Smooth muscle cell (in vitro differentiated cells): ENCODE results near the gene GTPBP6. TPM values are rescaled to one million over a fixed set of nuclear protein-coding genes. Genes with fewer than 3 reads are reported as not detected.

Experiments
- DNase-seq: peaks from one replicate; lab custom pipeline; 2025; ENCODE audit not compliant: unreplicated experiment; lab: John Stamatoyannopoulos, UW
- H2AFZ ChIP-seq: fragments of 200-600 bp; sonication (generic); 2 replicates; pipeline ENCODE4 v1.6.0; 2016; ENCODE audit warnings: antibody characterized with exemption, low read depth, mild to moderate bottlenecking
- H3F3A ChIP-seq: fragments of 200-600 bp; sonication (generic); 2 replicates; pipeline ENCODE4 v1.6.0; 2017; ENCODE audit warnings: antibody characterized with exemption, low read depth
- H3K27ac ChIP-seq: fragments of 200-600 bp; sonication (generic); 2 replicates; pipeline ENCODE4 v1.5.1; 2016; ENCODE audit warnings: low read depth, mild to moderate bottlenecking
- H3K27me3 ChIP-seq: fragments of 200-600 bp; sonication (generic); 2 replicates; pipeline ENCODE4 v1.6.1; 2016; ENCODE audit warnings: low read depth, mild to moderate bottlenecking
- H3K36me3 ChIP-seq: fragments of 200-600 bp; sonication (generic); 2 replicates; pipeline ENCODE4 v1.5.1; 2016; ENCODE audit warnings: low read depth
- H3K4me1 ChIP-seq: fragments of 200-600 bp; sonication (generic); 2 replicates; pipeline ENCODE4 v1.5.1; 2016; ENCODE audit warnings: low read depth
- H3K4me2 ChIP-seq: fragments of 200-600 bp; sonication (generic); 2 replicates; pipeline ENCODE4 v1.6.0; 2016; ENCODE audit warnings: mild to moderate bottlenecking
- H3K4me3 ChIP-seq: fragments of 200-600 bp; sonication (generic); 2 replicates; pipeline ENCODE4 v1.5.1; 2016; ENCODE audit warnings: mild to moderate bottlenecking
- H3K79me2 ChIP-seq: fragments of 200-600 bp; sonication (generic); 2 replicates; pipeline ENCODE4 v1.6.0; 2016; ENCODE audit warnings: low read depth, mild to moderate bottlenecking
- H3K9ac ChIP-seq: fragments of 200-600 bp; sonication (generic); 2 replicates; pipeline ENCODE4 v1.6.0; 2016; ENCODE audit warnings: low read depth
- H3K9me3 ChIP-seq: fragments of 200-600 bp; sonication (generic); replicated peaks from 2 replicates; pipeline ENCODE4 v1.5.1; 2016; ENCODE audit warnings: low read depth
- H4K20me1 ChIP-seq: fragments of 200-600 bp; sonication (generic); 2 replicates; pipeline ENCODE4 v1.6.0; 2016; ENCODE audit warnings: low read depth
- WGBS: methylation state at CpG from one replicate; pipeline ENCODE4 v1.1.7; 2016; ENCODE audit warnings: low lambda C conversion rate; 5-methylcytosine and 5-hydroxymethylcytosine counted together
- polyA plus RNA-seq: library from polyadenylated mRNA; unstranded; fragments of >200 nt; fragmentation: Nextera tagmentation; extraction: Ambion mirVana; gene quantifications from 2 replicates; pipeline ENCODE4 v1.2.1, GENCODE V29; 2016
- total RNA-seq: library from RNA; depleted of rRNA; stranded (reverse); fragments of >200 nt; gene quantifications from 2 replicates; pipeline ENCODE4 v1.2.3, GENCODE V29; 2014
- TF ChIP-seq, protein P1 (sequence below): fragments of 200-600 bp; sonication (generic); IDR thresholded peaks from 2 replicates; pipeline ENCODE4 v1.5.1; 2017; ENCODE audit warnings: borderline replicate concordance, mild to moderate bottlenecking, antibody characterized with exemption; ENCODE audit not compliant: insufficient read depth, poor library complexity, severe bottlenecking

GTPBP6 gene
- total and polyA plus RNA-seq, 2 experiments from 2014 or later = 25.3 to 59.5 TPM

DNA sequence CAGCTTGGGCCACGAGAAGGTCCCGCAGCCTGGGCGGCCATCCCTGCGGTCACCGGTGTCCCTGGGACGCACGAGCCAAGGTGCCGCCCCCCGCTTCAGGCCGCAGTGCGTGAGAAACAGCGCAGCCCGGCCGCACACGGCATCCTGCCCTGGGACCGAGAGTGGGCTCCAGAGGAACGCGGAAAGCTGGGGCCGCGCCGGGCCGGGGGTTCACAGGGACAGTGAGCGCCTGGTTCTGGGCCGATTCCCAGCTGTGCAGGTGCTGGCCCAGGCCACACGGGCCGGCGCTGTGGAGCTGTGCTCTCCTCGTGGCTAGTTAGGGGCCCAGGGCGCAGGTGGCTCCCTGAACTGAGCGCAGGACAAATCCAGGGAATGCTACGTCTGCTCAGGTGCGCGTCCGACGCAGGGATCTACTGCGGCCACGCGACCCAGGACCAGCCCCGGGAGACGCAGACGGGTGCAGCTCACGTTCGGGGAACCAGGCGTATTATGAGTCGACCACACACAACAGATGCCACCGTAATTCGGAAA lies 25.8 kb upstream of the GTPBP6 start:
- Histone ChIP-seq H3K4me3 (no peak overlapping the region), H3K4me2 (no peak overlapping the region), H3F3A (no peaks in the 10 kb centered on the region), H3K9ac (no peak overlapping the region), H4K20me1 (no peaks in the 10 kb centered on the region), H3K79me2 (no peaks in the 10 kb centered on the region), H3K27me3 (no peaks in the 10 kb centered on the region), H3K9me3 (no peaks in the 10 kb centered on the region), H3K36me3 (no peaks in the 10 kb centered on the region), H3K4me1 (no peaks in the 10 kb centered on the region), H3K27ac (no peak overlapping the region), H2AFZ (no peak overlapping the region)
- WGBS = 99% methylated on average over 38 of the region's 47 CpGs
- no peak for DNase-seq
- TF ChIP-seq, protein P1, sequence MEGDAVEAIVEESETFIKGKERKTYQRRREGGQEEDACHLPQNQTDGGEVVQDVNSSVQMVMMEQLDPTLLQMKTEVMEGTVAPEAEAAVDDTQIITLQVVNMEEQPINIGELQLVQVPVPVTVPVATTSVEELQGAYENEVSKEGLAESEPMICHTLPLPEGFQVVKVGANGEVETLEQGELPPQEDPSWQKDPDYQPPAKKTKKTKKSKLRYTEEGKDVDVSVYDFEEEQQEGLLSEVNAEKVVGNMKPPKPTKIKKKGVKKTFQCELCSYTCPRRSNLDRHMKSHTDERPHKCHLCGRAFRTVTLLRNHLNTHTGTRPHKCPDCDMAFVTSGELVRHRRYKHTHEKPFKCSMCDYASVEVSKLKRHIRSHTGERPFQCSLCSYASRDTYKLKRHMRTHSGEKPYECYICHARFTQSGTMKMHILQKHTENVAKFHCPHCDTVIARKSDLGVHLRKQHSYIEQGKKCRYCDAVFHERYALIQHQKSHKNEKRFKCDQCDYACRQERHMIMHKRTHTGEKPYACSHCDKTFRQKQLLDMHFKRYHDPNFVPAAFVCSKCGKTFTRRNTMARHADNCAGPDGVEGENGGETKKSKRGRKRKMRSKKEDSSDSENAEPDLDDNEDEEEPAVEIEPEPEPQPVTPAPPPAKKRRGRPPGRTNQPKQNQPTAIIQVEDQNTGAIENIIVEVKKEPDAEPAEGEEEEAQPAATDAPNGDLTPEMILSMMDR = no peak

DNA sequence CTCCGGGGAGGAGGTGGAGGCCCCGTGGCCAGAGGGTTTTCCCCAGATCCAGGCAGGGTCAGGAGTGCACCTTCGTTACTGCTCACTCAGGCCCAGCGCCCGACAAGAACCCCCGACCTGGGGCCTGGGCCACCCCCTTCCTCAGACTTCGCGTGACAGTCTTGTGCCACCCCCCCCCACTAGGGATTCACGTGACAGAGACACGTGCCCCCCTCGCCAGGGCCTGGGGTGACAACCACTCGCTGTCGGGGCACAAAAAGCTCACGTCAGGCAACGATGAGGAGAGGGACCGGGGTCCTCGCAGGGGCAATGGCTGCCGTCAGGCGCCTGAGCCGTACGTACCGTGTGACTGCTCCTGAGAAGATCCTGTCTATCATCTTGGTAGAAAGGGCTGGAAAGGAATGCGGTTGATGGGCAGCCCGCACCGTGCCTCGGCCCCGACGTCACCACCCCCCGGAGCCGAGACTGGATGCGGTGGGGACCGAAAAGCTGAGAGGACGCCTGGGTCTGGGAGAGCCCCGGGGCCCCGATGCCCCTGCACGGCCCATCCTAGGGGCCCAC lies 23.0 kb upstream of the GTPBP6 start:
- Histone ChIP-seq H3K4me3 (no peak overlapping the region), H2AFZ (no peak overlapping the region), H3K36me3 (no peaks in the 10 kb centered on the region), H3F3A (no peaks in the 10 kb centered on the region), H3K9me3 (no peaks in the 10 kb centered on the region), H4K20me1 (no peaks in the 10 kb centered on the region), H3K27ac (no peak overlapping the region), H3K27me3 (no peaks in the 10 kb centered on the region), H3K79me2 (no peaks in the 10 kb centered on the region), H3K4me2 (no peak overlapping the region), H3K9ac (no peak overlapping the region), H3K4me1 (no peaks in the 10 kb centered on the region)
- TF ChIP-seq, protein P1 = no peak
- no peak for DNase-seq
- WGBS = 96% methylated on average over 22 of the region's 36 CpGs

DNA sequence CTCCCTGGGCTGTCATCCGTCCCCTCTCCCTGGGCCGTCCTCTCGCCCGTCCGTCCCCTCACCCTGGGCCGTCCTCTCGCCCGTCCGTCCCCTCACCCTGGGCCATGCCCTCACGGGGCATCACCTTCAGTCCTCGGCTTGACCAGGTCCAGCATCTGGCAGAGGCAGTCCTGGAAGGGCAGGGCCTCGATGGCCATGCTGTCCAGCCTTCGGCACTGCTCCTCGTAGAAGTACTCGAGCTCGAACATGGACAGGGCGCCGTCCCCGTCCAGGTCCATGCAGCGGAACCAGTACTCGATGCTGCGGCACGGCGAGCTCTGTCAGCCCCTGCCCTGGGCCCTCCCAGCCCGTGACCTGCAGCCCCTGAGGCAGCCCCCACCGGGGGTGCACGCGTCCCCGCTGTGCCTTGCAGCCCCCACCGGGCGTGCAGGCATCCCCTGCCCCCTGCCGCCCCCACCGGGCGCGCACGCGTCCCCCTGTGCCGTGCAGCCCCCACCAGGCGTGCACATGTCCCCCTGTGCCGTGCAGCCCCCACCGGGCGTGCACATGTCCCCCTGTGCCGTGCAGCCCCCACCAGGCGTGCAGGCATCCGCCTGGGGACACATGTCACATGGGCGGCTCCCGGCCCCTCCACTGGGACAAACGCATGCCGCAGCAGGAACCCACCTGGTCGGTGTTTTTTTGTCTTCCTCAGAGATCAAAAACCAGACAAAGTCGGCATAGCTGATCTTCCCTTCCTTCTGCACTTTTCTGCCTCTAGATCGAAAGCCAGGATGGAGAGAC lies 22.2 kb upstream of the GTPBP6 start:
- DNase-seq = no peak
- no peak overlapping the region for H3K4me3 ChIP-seq
- H3K4me1 ChIP-seq = no peaks in the 10 kb centered on the region
- H3K9ac ChIP-seq = no peak overlapping the region
- H3K27ac ChIP-seq = no peak overlapping the region
- H4K20me1 ChIP-seq = no peaks in the 10 kb centered on the region
- no peak overlapping the region for H3K4me2 ChIP-seq
- 91% methylated on average over 31 of the region's 52 CpGs for WGBS
- TF ChIP-seq, protein P1 = no peak
- no peak overlapping the region for H2AFZ ChIP-seq
- H3F3A ChIP-seq = no peaks in the 10 kb centered on the region
- no peaks in the 10 kb centered on the region for H3K79me2 ChIP-seq
- H3K27me3 ChIP-seq = no peaks in the 10 kb centered on the region
- no peaks in the 10 kb centered on the region for H3K9me3 ChIP-seq
- no peaks in the 10 kb centered on the region for H3K36me3 ChIP-seq
